GM12892 (cell line): ENCODE measurements around the gene SYN1.

ENCODE experiments used
- POLR2A ChIP-seq: IDR thresholded peaks from 2 replicates; pipeline ENCODE4 v1.6.1; 2011; ENCODE audit warnings: low read depth, low read length, control low read depth
- TAF1 ChIP-seq: IDR thresholded peaks from 2 replicates; pipeline ENCODE4 v1.6.1; 2011; ENCODE audit warnings: low read depth, mild to moderate bottlenecking, control low read depth, low read length, borderline replicate concordance

DNA sequence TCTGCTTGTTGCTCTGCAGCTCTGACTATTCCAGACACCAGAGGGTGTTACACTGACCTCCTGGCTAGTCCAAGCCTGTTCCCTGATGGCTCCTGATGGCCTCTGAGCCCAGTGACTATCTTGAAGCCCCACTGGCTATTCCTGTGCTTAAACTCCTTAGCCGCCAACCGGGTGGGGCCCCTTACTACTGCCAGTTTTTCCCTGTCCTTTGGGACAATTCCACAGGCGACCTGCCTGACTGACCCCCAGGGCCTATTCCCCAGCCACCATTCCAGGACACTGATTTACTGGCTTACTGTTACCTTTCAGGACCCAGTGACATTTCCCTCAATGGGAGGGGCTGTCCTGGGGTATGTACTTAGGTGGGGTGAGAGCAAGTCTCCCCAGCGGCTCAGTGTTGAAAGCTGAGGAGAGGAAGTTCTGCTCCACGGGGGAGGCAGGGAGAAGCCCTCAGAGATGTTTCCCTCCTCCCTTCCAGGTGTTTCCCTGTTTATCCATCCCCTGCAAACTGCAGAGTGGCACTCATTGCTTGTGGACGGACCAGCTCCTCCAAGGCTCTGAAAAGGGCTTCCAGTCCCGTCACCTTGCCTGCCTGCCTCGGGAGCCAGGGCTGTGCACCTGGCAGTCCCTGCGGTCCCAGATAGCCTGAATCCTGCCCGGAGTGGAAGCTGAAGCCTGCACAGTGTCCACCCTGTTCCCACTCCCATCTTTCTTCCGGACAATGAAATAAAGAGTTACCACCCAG, 33.4 kb downstream of the SYN1 start:
- TF ChIP-seq POLR2A = no peak
- TF ChIP-seq TAF1 = no peak
